Lower leg skin (tissue), 4 donors: ENCODE results near the gene PATJ. TPM values are rescaled to one million over a fixed set of nuclear protein-coding genes. Genes with fewer than 3 reads are reported as not detected.

ENCODE experiments used
- DNase-seq, 2 donors: peaks; one replicate each; pipeline ENCODE4 v3.0.0-alpha.2; 2019; ENCODE audit warnings: low spot score in 2 of 2
- H3K4me3 ChIP-seq: fragments of 200-600 bp; sonication (generic); 2 replicates; pipeline ENCODE4 v1.5.1; 2017; ENCODE audit warnings: mild to moderate bottlenecking, low read depth; ENCODE audit not compliant: poor library complexity, severe bottlenecking
- POLR2A ChIP-seq, 2 donors: fragments of 450-650 bp; IDR thresholded peaks; one replicate each; pipeline ENCODE4 v1.6.1; 2016 to 2017; ENCODE audit warnings: antibody characterized with exemption in 2 of 2, mild to moderate bottlenecking in 1 of 2, moderate library complexity in 1 of 2
- WGBS, 2 donors: methylation state at CpG; one replicate each; pipeline ENCODE4 v1.1.5; 2018; 5-methylcytosine and 5-hydroxymethylcytosine counted together
- intact Hi-C: fragments of 100-400 bp; cut with DNase I; formaldehyde crosslinking; loops from one replicate; pipeline ENCODE4 v1.15.0; 2023; ENCODE audit warnings: low total_unique reads
- total RNA-seq, 4 donors: library from RNA; depleted of rRNA; stranded (reverse); fragments of >200 nt; gene quantifications; one replicate each; pipeline ENCODE4 v1.1.0, GENCODE V29; 2016
- TF ChIP-seq, protein P1 (sequence below), 3 donors: fragments of 450-650 bp; IDR thresholded peaks; one replicate each; pipeline ENCODE4 v1.5.1; 2016; ENCODE audit warnings: antibody characterized with exemption in 3 of 3, mild to moderate bottlenecking in 3 of 3, moderate library complexity in 2 of 3

Gene PATJ
- total RNA-seq, 4 donors from 2014 or later = 50.5 to 89.3 (median 64.5) TPM

DNA sequence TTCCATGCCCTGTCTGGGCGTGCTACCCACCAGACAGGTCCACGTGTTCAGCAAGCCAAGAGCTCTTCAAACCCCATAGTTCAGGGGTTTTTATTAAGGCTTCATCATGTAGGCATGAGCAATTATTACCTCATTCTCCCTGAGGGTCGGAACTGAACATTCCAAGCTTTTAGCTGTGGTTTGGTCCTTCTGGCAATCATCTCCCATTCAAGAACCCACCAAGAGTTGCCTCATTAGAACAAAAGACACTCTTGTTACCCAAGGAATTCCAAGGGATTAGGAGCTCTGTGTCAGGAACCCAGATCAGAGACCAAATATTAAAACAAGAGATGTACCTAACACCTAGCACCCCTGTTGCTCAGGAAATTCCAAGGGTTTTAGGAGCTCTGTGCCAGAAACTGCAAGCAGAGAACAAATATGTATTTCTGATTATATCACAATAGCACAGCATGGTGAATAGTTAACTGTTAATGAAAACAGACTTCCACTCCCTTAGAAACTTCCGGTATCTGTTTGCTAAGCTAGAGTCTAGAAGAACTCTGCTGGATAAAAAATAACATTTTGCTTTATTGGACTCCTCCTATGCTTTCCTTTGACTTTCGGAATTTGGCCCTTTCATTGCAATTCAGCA, 251.2 kb downstream of the PATJ start:
- intact Hi-C loops = no loop called here
- no peak for TF ChIP-seq POLR2A (IDR thresholded peaks at IDR 0.05)
- TF ChIP-seq, protein P1, sequence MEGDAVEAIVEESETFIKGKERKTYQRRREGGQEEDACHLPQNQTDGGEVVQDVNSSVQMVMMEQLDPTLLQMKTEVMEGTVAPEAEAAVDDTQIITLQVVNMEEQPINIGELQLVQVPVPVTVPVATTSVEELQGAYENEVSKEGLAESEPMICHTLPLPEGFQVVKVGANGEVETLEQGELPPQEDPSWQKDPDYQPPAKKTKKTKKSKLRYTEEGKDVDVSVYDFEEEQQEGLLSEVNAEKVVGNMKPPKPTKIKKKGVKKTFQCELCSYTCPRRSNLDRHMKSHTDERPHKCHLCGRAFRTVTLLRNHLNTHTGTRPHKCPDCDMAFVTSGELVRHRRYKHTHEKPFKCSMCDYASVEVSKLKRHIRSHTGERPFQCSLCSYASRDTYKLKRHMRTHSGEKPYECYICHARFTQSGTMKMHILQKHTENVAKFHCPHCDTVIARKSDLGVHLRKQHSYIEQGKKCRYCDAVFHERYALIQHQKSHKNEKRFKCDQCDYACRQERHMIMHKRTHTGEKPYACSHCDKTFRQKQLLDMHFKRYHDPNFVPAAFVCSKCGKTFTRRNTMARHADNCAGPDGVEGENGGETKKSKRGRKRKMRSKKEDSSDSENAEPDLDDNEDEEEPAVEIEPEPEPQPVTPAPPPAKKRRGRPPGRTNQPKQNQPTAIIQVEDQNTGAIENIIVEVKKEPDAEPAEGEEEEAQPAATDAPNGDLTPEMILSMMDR (IDR thresholded peaks at IDR 0.05) = no peak
- DNase-seq = no peak
- 63 to 68% methylated on average over 5 of the region's 5 CpGs for WGBS, 2 donors
- no peak overlapping the region for H3K4me3 ChIP-seq

DNA sequence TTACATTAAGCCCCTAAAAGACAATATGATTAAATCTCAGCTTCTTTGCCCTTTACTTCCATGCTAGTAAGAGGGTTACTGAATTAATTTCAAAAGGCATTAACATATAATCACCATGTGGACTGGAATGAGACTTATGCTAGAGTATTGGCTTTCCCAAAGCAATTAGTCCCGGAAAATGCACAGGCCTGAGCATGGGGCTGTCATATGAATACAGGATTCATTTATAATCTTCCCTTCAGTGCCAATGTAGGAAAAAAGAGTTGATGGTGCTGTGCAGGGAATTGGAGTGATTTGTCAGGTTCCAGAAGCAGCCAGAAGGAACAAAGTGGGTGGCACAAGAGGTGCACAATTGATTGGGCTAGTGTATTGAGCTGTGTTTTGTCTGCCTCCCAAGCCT, 253.4 kb downstream of the PATJ start:
- 97 to 100% methylated on average over 1 of the region's 1 CpG for WGBS, 2 donors
- intact Hi-C loops = no loop called here
- TF ChIP-seq POLR2A (IDR thresholded peaks at IDR 0.05) = no peak
- TF ChIP-seq, protein P1 (IDR thresholded peaks at IDR 0.05) = no peak
- DNase-seq = no peak
- H3K4me3 ChIP-seq = no peak overlapping the region

DNA sequence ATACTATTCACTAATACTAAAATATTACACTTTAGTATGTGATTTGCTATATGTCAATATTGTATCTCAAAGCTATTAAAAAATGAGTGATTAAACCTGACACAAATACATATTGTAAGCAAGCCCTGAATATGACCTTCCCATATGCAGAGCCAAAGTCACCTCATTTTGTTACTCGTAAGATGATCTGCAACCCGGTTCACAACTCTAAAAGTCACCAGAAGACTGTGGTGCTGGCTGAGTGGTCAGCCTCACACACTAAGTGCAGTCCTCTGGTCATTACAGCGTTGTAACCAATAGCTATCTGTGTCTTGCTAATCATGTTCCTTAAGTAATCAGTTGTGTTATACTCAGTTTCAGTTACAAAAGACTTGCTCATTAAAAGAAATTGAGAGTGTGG, 254.8 kb downstream of the PATJ start:
- DNase-seq = no peak
- no peak for TF ChIP-seq POLR2A (IDR thresholded peaks at IDR 0.05)
- TF ChIP-seq, protein P1 (IDR thresholded peaks at IDR 0.05) = no peak
- 89 to 95% methylated on average over 3 of the region's 3 CpGs for WGBS, 2 donors
- H3K4me3 ChIP-seq = no peak overlapping the region
- intact Hi-C loops = no loop called here

DNA sequence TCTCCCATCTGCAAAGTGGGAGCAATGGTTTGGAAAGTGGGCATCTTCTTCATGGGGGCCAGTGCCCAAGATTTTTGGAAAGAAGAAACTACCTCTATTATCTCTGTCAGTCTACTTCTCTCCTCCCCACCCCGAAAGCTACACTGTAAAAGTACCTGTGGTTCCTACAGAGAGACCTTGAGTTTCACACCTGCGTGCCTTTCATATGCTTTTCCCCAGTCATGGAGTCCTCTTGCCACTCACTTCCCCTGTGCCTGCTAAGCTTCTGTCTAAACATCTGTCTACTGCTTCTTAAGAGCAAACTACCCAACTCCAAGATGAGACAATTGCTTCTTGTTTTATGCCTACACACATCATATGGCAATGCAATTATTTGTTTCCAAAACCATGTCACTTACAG, 261.5 kb downstream of the PATJ start:
- intact Hi-C loops = no loop called here
- H3K4me3 ChIP-seq = no peak overlapping the region
- TF ChIP-seq, protein P1 (IDR thresholded peaks at IDR 0.05) = no peak
- no peak for TF ChIP-seq POLR2A (IDR thresholded peaks at IDR 0.05)
- 92 to 97% methylated on average over 2 of the region's 2 CpGs for WGBS, 2 donors
- DNase-seq = no peak

DNA sequence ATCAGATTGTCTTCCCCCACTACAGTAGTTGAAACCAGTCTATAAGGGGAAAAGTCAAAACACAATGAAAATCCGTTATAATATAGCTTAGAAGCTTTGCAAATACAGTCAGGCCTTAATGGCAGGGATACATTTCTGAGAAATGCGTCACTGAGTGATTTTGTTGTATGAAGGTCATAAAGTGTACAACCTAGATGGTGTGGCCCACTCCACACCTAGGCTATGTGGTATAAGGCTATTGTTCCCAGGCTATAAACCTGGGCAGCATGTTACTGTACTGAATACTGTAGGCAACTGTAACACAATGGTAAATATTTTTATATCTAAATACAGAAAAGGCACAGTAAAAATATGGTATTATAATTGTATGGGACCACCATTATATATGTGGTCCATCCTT, 264.4 kb downstream of the PATJ start:
- 97 to 99% methylated on average over 2 of the region's 2 CpGs for WGBS, 2 donors
- intact Hi-C loops = no loop called here
- no peak for TF ChIP-seq POLR2A (IDR thresholded peaks at IDR 0.05)
- TF ChIP-seq, protein P1 (IDR thresholded peaks at IDR 0.05) = no peak
- H3K4me3 ChIP-seq = no peak overlapping the region
- no peak for DNase-seq

DNA sequence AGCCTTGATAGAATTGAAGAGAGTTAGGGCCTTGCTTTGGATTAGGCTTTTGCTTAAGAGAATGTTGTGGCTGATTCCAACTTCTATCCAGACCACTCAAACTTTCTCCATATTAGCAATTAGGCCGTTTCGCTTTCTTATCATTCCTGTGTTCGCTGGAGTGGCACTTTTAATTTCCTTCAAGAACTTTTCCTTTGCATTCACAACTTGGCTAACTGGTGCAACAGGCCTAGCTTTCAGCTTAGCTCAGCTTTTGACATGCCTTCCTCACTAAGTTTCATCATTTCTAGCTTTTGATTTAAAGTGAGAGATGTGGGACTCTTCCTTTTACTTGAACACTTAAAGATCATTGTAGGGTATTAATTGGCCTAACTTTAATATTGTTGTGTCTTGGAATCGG, 268.7 kb downstream of the PATJ start:
- TF ChIP-seq POLR2A (IDR thresholded peaks at IDR 0.05) = no peak
- TF ChIP-seq, protein P1 (IDR thresholded peaks at IDR 0.05) = no peak
- intact Hi-C loops = no loop called here
- H3K4me3 ChIP-seq = no peak overlapping the region
- DNase-seq = no peak
- 86 to 93% methylated on average over 4 of the region's 4 CpGs for WGBS, 2 donors
